Natural killer cell (primary cell): ENCODE measurements around the gene FAM228B. TPM values are rescaled to one million over a fixed set of nuclear protein-coding genes. Genes with fewer than 3 reads are reported as not detected.
A peak's percentile ranks its signal among the peaks of the same experiment; 100 is the strongest.

Experiments used
- ATAC-seq, 3 donors: fragments of 150-1000 bp in 2 of 3; fragments of 200-7000 bp in 1 of 3; cut with Tn5 transposase; 1 replicate in 1 of 3; 2 replicates in 2 of 3; pipeline ENCODE4 v1.10.0; 2021; ENCODE audit warnings: mild to moderate bottlenecking in 2 of 3, moderate library complexity in 2 of 3
- DNase-seq, 2 donors: peaks; one replicate each; pipeline versions ENCODE4 v3.0.0 to v3.0.0-alpha.2; 2013 to 2021; ENCODE audit warnings: mixed read lengths in 1 of 2
- H3K27ac ChIP-seq: one replicate; pipeline ENCODE4 v1.5.1; 2013; ENCODE audit warnings: mild to moderate bottlenecking, low read length
- H3K27me3 ChIP-seq: one replicate; pipeline ENCODE4 v1.6.1; 2013; ENCODE audit warnings: low read length; ENCODE audit not compliant: control insufficient read depth, insufficient read depth
- H3K36me3 ChIP-seq: one replicate; pipeline ENCODE4 v1.6.1; 2013; ENCODE audit warnings: low read length; ENCODE audit not compliant: control insufficient read depth, insufficient read depth
- H3K4me1 ChIP-seq: one replicate; pipeline ENCODE4 v1.6.1; 2013; ENCODE audit warnings: low read length; ENCODE audit not compliant: control insufficient read depth, insufficient read depth
- H3K4me3 ChIP-seq: one replicate; pipeline ENCODE4 v1.5.1; 2013; ENCODE audit warnings: low read length
- H3K9me3 ChIP-seq: one replicate; pipeline ENCODE4 v1.6.1; 2013; ENCODE audit warnings: low read length; ENCODE audit not compliant: control insufficient read depth, insufficient read depth
- H3K27ac Mint-ChIP-seq, 2 donors: one replicate each; pipeline ENCODE4 v1.8.0; 2022; ENCODE audit warnings: mild to moderate bottlenecking in 2 of 2, mixed read lengths in 2 of 2, moderate library complexity in 1 of 2
- H3K27me3 Mint-ChIP-seq, 2 donors: one replicate each; pipeline ENCODE4 v1.8.0; 2022; ENCODE audit warnings: low read depth in 2 of 2, mixed read lengths in 2 of 2
- H3K36me3 Mint-ChIP-seq: one replicate; pipeline ENCODE4 v1.8.0; 2022; ENCODE audit warnings: mixed read lengths
- H3K4me1 Mint-ChIP-seq, 2 donors: one replicate each; pipeline ENCODE4 v1.8.0; 2022; ENCODE audit warnings: mixed read lengths in 2 of 2
- H3K4me3 Mint-ChIP-seq: one replicate; pipeline ENCODE4 v1.8.0; 2022; ENCODE audit warnings: mild to moderate bottlenecking, moderate library complexity, mixed read lengths
- H3K9me3 Mint-ChIP-seq, 2 donors: one replicate each; pipeline ENCODE4 v1.8.0; 2022; ENCODE audit warnings: mixed read lengths in 2 of 2
- CTCF ChIP-seq: fragments of 200-600 bp; IDR thresholded peaks from one replicate; pipeline ENCODE4 v1.8.0; 2022; ENCODE audit warnings: antibody characterized with exemption
- WGBS: methylation state at CpG from one replicate; pipeline ENCODE4 v1.1.7; 2013; ENCODE audit warnings: missing lambda C conversion rate; ENCODE audit not compliant: insufficient coverage; 5-methylcytosine and 5-hydroxymethylcytosine counted together
- intact Hi-C: fragments of 100-400 bp; cut with micrococcal nuclease; formaldehyde crosslinking; loops from one replicate; pipeline ENCODE4 v1.14.2; 2022
- total RNA-seq, 4 donors: library from RNA; stranded (reverse); fragments of 120-200 nt in 1 of 4; gene quantifications; one replicate each; pipeline versions ENCODE4 v1.2.3 to v1.2.4, GENCODE V29; 2013 to 2022

FAM228B gene
- total RNA-seq, 3 donors from 2014 or later (not counting 1 experiment from before 2014, with no cell fraction given), result 31.4 to 35.9 (median 31.5) TPM

GRCh38 chr2:24163601-24164000, 40.3 kb downstream of the FAM228B start:
- Histone ChIP-seq H3K4me1 (no peaks in the 10 kb centered on the region), H3K4me3 (no peak overlapping the region), H3K36me3 (no peaks in the 10 kb centered on the region), H3K27ac (no peak overlapping the region), H3K27me3 (no peaks in the 10 kb centered on the region), H3K9me3 (no peaks in the 10 kb centered on the region)
- no peaks in the 10 kb centered on the region for H3K9me3 Mint-ChIP-seq
- no peak for DNase-seq
- ATAC-seq, result no peak
- H3K36me3 Mint-ChIP-seq, result no peaks in the 10 kb centered on the region
- 79% methylated on average over 2 of the region's 2 CpGs for WGBS
- no peak overlapping the region for H3K4me3 Mint-ChIP-seq
- TF ChIP-seq CTCF, result no peak
- intact Hi-C loops, result no loop called here
- no peaks in the 10 kb centered on the region for H3K27me3 Mint-ChIP-seq
- no peaks in the 10 kb centered on the region for H3K4me1 Mint-ChIP-seq
- H3K27ac Mint-ChIP-seq, result no peak overlapping the region

- Mint-ChIP-seq H3K4me3 (no peak overlapping the region), H3K9me3 (no peaks in the 10 kb centered on the region), H3K4me1 (no peaks in the 10 kb centered on the region), H3K27ac (no peak overlapping the region), H3K27me3 (no peaks in the 10 kb centered on the region), H3K36me3 (no peaks in the 10 kb centered on the region)
- no peaks in the 10 kb centered on the region for H3K36me3 ChIP-seq
- WGBS, result 54% methylated on average over 8 of the region's 8 CpGs
- H3K9me3 ChIP-seq, result no peaks in the 10 kb centered on the region
- ATAC-seq (peak; percentile 59 to 82 (median 61)), DNase-seq (peak; percentile 33 to 49)
- no peak overlapping the region for H3K4me3 ChIP-seq
- H3K27me3 ChIP-seq, result no peaks in the 10 kb centered on the region
- no peaks in the 10 kb centered on the region for H3K4me1 ChIP-seq
- peak; percentile 70 for TF ChIP-seq CTCF
- H3K27ac ChIP-seq, result no peak overlapping the region
- intact Hi-C loops, result loop anchor here (2.0 kb wide), 1 partner anchor 340 kb away; no protein-coding TSS in a partner anchor
These were observed 41.2 kb downstream of the FAM228B start for GRCh38 chr2:24164416-24164973.

- WGBS, result 96% methylated on average over 5 of the region's 5 CpGs
- no peak overlapping the region for H3K27ac ChIP-seq
- no peaks in the 10 kb centered on the region for H3K9me3 ChIP-seq
- no peak overlapping the region for H3K4me3 ChIP-seq
- no peaks in the 10 kb centered on the region for H3K36me3 ChIP-seq
- no peaks in the 10 kb centered on the region for H3K9me3 Mint-ChIP-seq
- H3K4me3 Mint-ChIP-seq, result no peak overlapping the region
- DNase-seq, result no peak
- no peaks in the 10 kb centered on the region for H3K27me3 ChIP-seq
- intact Hi-C loops, result no loop called here
- no peaks in the 10 kb centered on the region for H3K36me3 Mint-ChIP-seq
- peaks cover 5 to 10% of the 10 kb centered on the region in 2 donors for H3K27me3 Mint-ChIP-seq
- H3K4me1 ChIP-seq, result no peaks in the 10 kb centered on the region
- H3K4me1 Mint-ChIP-seq, result no peaks in the 10 kb centered on the region
- no peak overlapping the region for H3K27ac Mint-ChIP-seq
- no peak for TF ChIP-seq CTCF
- no peak for ATAC-seq
These were observed 45.8 kb downstream of the FAM228B start for GRCh38 chr2:24169023-24169422.

DNA sequence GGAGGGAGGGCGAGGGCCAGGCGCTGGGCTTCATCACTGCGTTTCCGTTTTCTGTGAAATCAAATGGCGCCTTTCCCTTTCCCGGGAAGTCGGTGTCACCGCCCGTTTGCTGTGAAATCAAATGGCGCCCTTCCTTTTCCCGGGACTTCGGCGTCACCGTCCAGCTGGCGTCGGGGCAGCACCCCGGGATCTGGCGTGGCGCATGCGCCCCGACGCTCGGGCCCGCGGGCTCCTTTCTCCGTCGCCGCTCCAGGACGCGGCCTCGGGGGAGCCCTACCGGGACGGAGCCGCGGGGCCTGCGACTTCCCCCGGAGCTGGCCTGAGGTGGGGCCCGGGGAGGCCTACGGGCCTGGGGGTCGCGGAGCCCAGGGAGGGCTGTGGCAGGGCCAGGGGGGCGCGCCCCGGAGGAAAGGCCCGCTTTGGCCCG, 51.6 kb downstream of the FAM228B start, which contains the start of gene FAM228A:
Gene FAM228A (plus strand): TSS at position 203 of the 427 bp plus-strand sequence. CDS start 428 bp downstream, outside the sequence.
- Mint-ChIP-seq H3K4me3 (no peak within 1 kb of the TSS), H3K27me3 (peaks cover 6 to 12% of the 10 kb centered on the region in 2 donors)
- no peak for ATAC-seq

More for the DNA sequence above, 51.6 kb downstream of the FAM228B start, which contains the start of gene FAM228A:
- Histone ChIP-seq H3K27me3 (no peaks in the 10 kb centered on the region), H3K9me3 (no peaks in the 10 kb centered on the region), H3K27ac (no peak within 1 kb of the TSS), H3K4me3 (no peak within 1 kb of the TSS), H3K36me3 (no peaks in the 10 kb centered on the region), H3K4me1 (no peaks in the 10 kb centered on the region)
- DNase-seq, result no peak
- no peak for TF ChIP-seq CTCF
- H3K9me3 Mint-ChIP-seq, result no peaks in the 10 kb centered on the region
- 48% methylated on average over 46 of the region's 46 CpGs for WGBS
- H3K36me3 Mint-ChIP-seq, result no peaks in the 10 kb centered on the region
- H3K4me1 Mint-ChIP-seq, result peaks cover 0 to 5% of the 10 kb centered on the region in 2 donors
- intact Hi-C loops, result no loop called here
- no peak within 1 kb of the TSS for H3K27ac Mint-ChIP-seq
